ENCODE measurements around the gene LMBRD1. TPM values are rescaled to one million over a fixed set of nuclear protein-coding genes. Genes with fewer than 3 reads are reported as not detected.

The LMBRD1 gene
- polyA plus RNA-seq, 1 of the 3 experiments (the other 2 are of a cell fraction), result 6.5 TPM

- no peak for DNase-seq
These were observed 91.9 kb downstream of the LMBRD1 start for GRCh38 chr6:69704916-69705315.

More at GRCh38 chr6:69704916-69705315, 91.9 kb downstream of the LMBRD1 start:
- Histone ChIP-seq H3F3A (replicated peaks; ENCODE audit: insufficient read depth) (no peaks in the 10 kb centered on the region), H3K4me1 (ENCODE audit: control insufficient read depth in 1 of 2, insufficient read depth in 2 of 2, low read depth in 1 of 2, low read length in 1 of 2) (no peaks in the 10 kb centered on the region), H3K9me2 (no peaks in the 10 kb centered on the region), H3K9me3 (no peaks in the 10 kb centered on the region), H4K20me1 (ENCODE audit: insufficient read depth) (no peaks in the 10 kb centered on the region), H2AFZ (ENCODE audit: low read depth) (no peak overlapping the region), H3K9ac (no peak overlapping the region), H3K36me3 (replicated peaks in 1 of 2; ENCODE audit: control insufficient read depth in 1 of 2, insufficient read depth in 2 of 2, low read length in 1 of 2) (peaks cover 2 to 10% of the 10 kb centered on the region in 2 experiments), H3K79me2 (ENCODE audit: insufficient read depth) (no peaks in the 10 kb centered on the region; the same call in 1 of the 2 replicates), H3K27ac (ENCODE audit: low read depth in 2 of 2, low read length in 1 of 2) (no peak overlapping the region), H3K27me3 (ENCODE audit: insufficient read depth) (no peaks in the 10 kb centered on the region), H3K4me2 (no peak overlapping the region), H3K4me3 (ENCODE audit: low read depth in 2 of 2, low read length in 1 of 2) (no peak overlapping the region)
- WGBS (ENCODE audit: low lambda C conversion rate), result 92% methylated on average over 1 of the region's 1 CpG
- ChIA-PET POLR2A (no interaction called here), CTCF (no interaction called here)
- TF ChIP-seq TCF12 (IDR thresholded peaks at IDR 0.05) (no peak), FOXM1 (IDR thresholded peaks at IDR 0.05; ENCODE audit: low read depth) (no peak), EP300 (IDR thresholded peaks at IDR 0.05; ENCODE audit: borderline replicate concordance in 1 of 2, low read depth in 1 of 2, low read length in 1 of 2) (no peak), MXI1 (IDR thresholded peaks at IDR 0.05; ENCODE audit: low read depth, low read length) (no peak), ZBTB33 (IDR thresholded peaks at IDR 0.05; ENCODE audit: borderline replicate concordance, low read depth) (no peak), GATA2 (CRISPR knock-in tag; IDR thresholded peaks at IDR 0.05) (no peak), USF2 (IDR thresholded peaks at IDR 0.05; ENCODE audit: borderline replicate concordance, low read depth, low read length) (no peak), CTCF (IDR thresholded peaks at IDR 0.05) (no peak), IRF3 (IDR thresholded peaks at IDR 0.05; ENCODE audit: low read depth, low read length) (no peak)
